H54 (cell line): ENCODE measurements around the gene BRSK2.
A peak's percentile ranks its signal among the peaks of the same experiment; 100 is the strongest.

Experiments used
- DNase-seq: peaks from one replicate; pipeline ENCODE4 v3.0.0; 2011; ENCODE audit warnings: low spot score, mixed read lengths; ENCODE audit not compliant: insufficient read length
- FAIRE-seq: peaks from 3 replicates; lab custom pipeline; 2011; peaks lifted over from hg19 to GRCh38; lab: Jason Lieb, UNC
- POLR2A ChIP-seq: IDR thresholded peaks from 2 replicates; pipeline ENCODE4 v1.6.1; 2011; ENCODE audit warnings: low read depth, mild to moderate bottlenecking, low read length

The BRSK2 gene

DNA sequence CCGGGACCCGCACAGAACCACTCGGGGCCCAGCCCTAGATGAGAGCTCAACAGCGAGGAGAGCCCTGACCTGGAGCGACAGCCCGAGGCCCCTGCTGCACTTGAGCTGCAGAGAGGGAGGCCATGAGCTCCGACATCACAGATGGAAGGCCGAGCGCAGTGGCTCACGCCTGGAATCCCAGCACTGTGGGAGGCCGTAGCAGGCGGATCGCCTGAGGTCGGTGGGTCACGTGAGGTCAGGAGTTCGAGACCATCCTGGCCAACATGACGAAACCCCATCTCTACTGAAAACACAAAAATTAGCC, 13.8 kb upstream of the BRSK2 start:
- TF ChIP-seq POLR2A = no peak
- FAIRE-seq (no peak), DNase-seq (no peak)

DNA sequence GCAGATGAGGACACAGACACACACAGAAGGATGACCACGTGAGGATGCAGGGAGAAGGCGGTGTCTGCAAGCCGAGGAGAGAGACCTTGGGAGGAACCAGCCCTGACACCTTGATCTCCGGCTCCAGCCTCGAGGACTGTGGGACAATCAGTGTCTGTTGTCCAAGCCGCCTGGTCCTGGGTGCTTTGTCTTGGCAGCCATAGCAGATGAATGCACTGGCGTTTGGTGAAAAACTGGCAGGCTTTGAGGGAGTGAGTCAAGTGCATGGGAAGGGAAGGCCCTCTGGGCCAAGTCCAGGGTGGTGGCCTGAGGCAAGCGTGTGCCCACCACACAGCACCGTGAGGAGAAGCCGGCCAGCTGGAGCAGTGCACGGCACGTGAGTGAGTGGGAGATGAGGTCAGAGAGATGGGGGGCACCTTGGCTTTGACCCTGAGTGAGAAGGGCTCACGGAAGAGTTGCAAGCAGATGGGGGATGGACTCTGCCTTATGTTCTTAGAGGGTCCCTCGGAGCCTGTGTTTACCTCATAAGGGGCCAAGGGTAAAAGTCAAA, 12.4 kb upstream of the BRSK2 start:
- TF ChIP-seq POLR2A = no peak
- no peak for FAIRE-seq

DNA sequence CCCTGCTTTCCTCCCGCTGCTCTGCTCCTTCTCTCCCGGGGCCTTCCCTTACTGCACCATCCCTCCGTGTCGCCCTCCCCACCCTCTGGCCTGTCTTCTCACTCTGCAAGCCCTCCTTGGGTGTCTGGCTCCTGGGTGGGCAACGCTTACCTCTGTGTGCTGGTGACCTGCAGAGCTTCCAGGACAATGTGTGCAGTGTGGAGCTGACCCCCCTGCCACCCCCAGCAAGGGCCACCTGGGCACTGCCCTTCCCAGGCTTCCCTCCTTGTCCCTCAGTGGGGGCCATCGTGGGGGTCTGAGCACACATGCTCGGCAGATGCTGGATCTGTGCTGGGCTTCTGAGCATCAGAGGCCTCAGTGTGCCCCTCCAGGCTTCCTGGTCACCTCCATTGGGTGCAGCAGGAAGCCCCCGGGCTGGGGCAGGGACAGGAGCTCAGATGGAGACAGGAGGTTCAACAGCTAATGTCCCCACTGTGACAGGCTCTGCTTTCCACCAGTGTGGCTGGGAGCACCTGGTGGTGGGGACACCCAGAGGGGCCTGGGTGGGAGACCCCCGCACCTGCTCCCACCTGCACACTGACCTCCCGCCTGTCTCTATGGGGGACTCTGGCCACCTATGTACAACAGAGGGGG, 7.8 kb upstream of the BRSK2 start:
- DNase-seq (no peak), FAIRE-seq (no peak)
- no peak for TF ChIP-seq POLR2A

More for the DNA sequence above, 12.4 kb upstream of the BRSK2 start:
- DNase-seq = no peak

DNA sequence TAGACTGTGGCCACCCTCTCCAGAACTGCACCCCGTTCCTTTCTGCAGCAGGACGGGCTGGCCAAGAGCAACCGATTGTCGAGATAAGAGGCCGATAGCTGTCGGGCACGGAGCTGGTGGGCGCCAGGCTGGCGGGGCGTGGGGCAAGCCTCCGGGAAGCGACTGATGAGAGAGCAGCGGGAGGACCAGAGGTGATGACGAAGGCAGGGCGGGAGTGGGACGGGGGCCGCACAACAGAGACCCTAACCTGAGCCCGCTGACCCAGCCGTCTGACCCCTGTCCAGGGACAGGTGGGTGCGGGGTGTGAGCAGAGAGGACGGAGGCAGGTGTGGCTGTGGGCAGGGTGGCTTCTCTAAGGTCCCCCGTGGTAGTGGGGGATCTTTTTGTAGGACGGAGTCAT, 7.3 kb upstream of the BRSK2 start:
- FAIRE-seq (no peak), DNase-seq (no peak)
- no peak for TF ChIP-seq POLR2A

DNA sequence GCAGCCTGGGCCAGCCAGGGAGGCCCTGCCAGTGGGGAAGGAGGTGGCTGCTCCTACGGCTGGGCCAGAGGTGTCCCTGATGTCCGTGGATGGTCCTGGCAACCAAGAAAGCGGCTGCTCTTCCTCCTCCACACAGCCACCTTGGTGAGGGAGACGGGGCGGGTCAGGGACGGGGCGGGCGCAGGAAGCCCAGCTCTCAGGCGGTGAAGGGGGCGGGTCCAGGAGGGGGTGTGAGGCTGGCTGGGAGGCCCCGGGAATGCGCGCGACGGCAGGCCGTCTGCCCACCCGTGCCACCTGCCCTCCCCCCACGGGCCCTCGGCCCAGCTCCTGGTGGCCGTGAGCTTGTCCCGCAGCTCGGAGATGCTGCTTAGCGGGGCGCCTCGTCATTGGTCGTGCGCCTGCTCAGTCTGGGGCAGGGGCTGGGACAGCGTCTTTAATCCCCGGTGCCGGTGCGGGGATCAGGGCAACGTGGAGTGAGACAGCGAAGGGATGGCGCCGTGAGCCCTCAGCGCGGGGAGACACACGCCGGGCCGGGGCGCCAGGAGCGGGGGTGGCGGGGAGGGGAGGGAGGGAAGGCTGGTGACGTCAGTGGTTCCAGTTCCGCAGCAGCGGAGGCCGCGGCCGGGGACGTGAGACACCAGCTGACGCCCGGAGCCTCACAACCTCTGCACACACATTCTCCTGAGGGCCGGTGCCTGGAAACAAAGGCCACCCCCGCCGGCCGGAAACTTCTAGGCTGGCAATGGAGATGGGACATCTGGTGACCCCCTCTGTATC, 6.7 kb upstream of the BRSK2 start:
- TF ChIP-seq POLR2A = peak; percentile 64
- DNase-seq (peak; percentile 89), FAIRE-seq (no peak)

DNA sequence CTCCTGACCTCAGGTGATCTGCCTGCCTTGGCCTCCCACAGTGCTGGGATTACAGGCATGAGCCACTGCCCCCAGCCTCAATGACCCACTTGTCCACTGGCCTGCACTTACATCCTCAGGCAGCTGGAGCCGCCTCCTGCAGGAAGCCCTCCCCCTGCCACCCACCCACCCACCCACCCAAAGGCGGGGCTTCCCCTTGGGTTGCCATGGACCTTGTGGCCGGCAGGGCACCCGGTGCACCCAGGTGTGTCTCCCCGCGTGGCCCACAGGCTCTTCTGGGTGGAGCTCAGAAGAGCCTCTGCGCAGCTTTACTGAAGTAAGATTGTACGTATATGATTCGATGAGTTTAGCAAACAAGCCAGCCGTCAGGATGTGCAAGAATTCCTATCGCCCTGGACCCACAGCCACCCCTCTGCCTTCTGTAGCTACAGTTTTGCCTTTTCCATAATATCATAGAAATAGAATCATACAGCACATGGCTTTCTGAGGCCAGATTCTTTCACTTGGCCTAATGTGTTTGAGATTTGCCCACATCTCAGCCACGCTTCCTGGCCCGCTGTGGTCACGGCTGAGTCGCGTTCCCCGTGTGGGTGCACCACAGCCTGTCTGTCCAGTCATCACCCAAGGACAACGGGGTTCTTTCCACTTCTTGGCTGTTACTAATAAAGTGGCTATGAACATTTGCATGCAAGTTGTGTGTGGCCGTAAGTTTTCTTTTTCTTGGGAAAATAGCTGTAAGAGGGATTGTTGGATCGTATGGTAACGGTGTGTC, 5.3 kb upstream of the BRSK2 start:
- TF ChIP-seq POLR2A = no peak
- FAIRE-seq (no peak), DNase-seq (no peak)

DNA sequence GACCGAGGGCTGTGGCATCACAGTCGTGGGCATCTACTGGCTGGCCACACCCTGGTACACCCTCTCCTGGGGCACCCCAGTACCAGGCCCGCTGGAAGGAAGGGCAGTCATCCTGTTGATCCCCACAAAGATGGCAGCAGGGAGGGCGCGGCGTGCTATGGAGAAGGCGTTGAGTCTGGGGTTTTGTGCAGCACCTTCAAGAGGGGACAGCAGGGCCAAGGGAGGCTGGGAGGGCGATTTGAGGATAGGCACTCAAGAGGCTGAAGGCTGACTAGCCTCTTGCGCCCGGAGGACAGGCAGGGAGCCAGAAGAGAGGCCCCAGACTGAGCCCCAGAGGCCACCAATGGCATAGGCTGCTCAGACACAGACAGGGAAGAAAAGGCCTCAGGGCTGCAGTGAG, 2.2 kb upstream of the BRSK2 start:
- no peak for TF ChIP-seq POLR2A
- DNase-seq = no peak

DNA sequence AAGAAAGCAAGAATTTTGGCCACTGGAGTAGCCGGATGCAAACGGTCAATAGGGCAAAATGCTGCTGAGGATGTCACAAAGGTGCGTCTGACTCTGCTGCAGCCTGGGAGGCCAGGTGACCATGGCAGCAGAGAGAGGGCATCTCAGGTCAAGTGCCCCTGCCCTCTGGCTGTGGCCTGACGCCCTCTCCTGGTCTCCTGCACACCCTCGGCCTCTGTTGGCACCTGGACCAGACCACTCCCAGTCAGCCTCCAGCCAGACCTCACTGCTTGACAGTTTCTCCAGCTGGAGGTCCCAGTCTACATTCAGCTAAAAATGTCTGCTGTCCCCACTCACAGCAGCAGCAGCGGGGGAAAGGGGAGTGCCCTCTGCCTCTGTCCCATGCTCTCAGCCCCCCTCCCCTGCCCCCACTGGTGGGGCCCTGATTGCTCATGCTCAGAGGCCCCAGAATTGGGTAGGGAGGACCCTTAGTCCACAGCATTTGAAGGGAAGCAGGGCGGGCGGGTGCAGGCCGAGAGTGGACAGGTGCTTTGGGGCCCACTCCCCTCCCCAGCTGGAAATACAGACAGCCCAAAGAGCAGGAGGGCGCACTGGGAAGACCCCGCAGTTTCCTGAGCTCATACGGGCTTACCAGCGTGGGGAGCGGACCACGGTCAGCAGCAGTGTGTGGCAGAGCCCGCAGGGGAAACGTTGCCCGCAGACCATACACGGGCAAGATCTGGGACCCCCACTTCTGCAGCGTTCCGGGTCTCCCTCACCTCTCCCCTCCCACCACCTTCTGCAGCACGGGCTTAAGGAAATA, 1.6 kb upstream of the BRSK2 start:
- no peak for DNase-seq
- no peak for FAIRE-seq
- no peak for TF ChIP-seq POLR2A

More for the DNA sequence above, 2.2 kb upstream of the BRSK2 start:
- no peak for FAIRE-seq

DNA sequence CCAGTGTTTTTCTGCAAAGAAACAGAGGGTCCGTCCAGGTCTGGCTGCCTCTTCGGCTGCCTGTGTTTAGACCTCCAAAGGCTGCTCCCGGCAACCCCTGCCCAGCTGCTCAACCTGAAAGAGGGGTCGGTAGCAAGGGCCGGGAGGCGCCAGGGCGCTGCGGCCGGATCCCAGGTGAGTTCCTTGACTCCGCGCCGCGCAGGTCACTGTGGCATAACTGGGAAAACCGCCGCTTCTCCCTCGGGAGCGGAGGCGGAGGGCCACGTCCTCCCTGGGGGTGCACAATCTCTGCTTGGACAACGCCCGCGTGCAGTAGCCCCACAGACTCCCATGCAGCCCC, 1.0 kb upstream of the BRSK2 start:
- FAIRE-seq = no peak
- TF ChIP-seq POLR2A = no peak
- no peak for DNase-seq

DNA sequence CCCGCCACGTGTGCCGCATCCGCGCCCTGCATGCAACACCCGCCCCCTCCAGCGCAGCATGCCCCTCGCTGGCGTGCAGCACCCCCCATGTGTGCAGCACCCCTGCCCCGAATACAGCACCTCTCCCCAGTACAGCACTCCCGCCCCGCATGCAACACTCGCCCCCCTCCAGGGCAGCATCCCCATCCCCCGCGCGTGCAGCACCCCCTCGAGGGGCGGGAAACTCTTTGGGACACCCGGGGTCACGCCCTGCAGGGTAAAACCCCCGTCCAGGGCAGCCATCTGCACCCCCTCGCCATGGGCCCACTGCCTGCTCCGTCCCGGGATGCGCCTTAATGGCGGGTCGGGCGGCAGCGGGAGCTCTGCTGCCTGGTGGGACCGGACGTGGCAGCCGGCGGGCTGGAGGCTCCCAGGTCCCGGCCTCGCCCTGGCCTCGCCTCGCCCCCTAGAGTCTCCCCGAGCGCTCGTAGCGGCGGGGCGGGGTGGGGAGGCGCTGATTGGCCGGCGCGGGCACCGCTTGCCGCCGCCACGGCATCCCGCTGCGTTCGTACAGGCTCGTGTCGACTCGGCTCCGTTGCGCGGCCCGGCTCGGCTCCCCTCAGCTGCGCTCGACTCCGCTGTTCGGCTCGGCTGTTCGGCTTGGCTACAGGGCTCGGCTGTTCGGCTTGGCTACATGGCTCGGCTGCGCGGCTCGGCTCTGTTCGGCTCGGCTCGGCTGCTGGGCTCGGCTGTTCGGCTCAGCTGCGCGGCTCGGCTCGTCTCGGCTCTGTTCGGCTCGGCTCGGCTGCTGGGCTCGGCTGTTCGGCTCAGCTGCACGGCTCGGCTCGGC, 417 bp upstream of the BRSK2 start:
- DNase-seq = peak; percentile 98
- TF ChIP-seq POLR2A = peak; percentile 73
- no peak for FAIRE-seq

DNA sequence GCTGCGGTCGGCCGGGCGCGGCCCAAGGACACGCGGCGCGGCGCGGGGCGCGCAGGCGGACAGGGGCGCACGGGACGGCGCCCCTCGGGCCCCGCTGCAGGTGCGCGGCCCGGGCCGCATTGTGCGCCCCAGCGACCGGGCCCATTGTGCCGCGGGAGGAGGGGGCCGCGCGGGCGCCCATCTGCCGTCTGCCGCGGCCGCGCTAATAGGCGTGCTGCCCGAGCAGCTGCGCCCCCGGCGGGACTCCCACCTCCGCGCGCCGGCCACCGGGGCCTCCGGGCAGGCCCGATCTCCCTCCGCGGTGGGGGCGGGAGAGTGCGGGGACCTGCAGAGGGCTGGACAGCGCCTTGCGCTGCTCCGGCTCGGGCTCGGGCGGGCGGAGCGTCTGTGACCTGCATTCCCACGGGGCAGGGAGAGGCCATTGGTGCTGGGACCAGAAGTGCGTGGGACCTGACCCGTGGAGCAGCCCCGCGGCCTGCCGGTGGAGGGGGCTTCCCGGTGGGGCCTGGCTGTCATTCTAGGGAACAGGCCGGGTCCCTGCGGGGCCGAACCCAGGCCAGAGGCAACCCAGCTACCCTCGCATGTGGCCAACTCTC, 933 bp downstream of the BRSK2 start:
- FAIRE-seq (no peak), DNase-seq (no peak)
- no peak for TF ChIP-seq POLR2A
